HepG2 (cell line): ENCODE measurements around the gene TSHZ2. TPM values are rescaled to one million over a fixed set of nuclear protein-coding genes. Genes with fewer than 3 reads are reported as not detected.

Experiments
- ATAC-seq: fragments of 200-7000 bp; cut with Tn5 transposase; 3 replicates; pipeline ENCODE4 v1.9.1; 2020; ENCODE audit warnings: mild to moderate bottlenecking, moderate library complexity
- BruUV-seq: library from RNA; stranded (reverse); fragments of 400-500 nt; replicated peaks from 2 replicates; lab custom pipeline; 2021; lab: Mats Ljungman, UMichigan
- CTCF ChIA-PET: fragments of 300-600 bp; formaldehyde crosslinking; extraction: SDS; loops from one replicate; lab custom pipeline; 2021; ENCODE audit warnings: low total read pairs, inconsistent platforms, low intra/inter-chr PET ratio; lab: Yijun Ruan, JAX
- POLR2A ChIA-PET: fragments of 350-600 bp; sonication (Branson Sonifier 250); formaldehyde crosslinking; loops from one replicate; lab custom pipeline; 2020; ENCODE audit warnings: antibody characterized with exemption, inconsistent platforms; lab: Yijun Ruan, JAX
- DNase-seq: peaks from one replicate; pipeline ENCODE4 v3.0.0-alpha.2; 2015; ENCODE audit warnings: low spot score
- FAIRE-seq: peaks from 3 replicates; lab custom pipeline; 2011; peaks lifted over from hg19 to GRCh38; lab: Jason Lieb, UNC
- H2AFZ ChIP-seq: one replicate; pipeline ENCODE4 v1.6.1; 2011; ENCODE audit warnings: low read length, inconsistent platforms
- H3K27ac ChIP-seq: fragments of 300-600 bp; 3 replicates; pipeline ENCODE4 v1.8.0; 2011; ENCODE audit warnings: mixed run types, mild to moderate bottlenecking, mixed read lengths, low read length, inconsistent platforms; ENCODE audit not compliant: insufficient read depth; ENCODE audit errors: extremely low read length
- H3K27me3 ChIP-seq, 2 experiments: fragments of 200-600 bp in 1 of 2; 2 replicates in 1 of 2; 3 replicates in 1 of 2; pipeline versions ENCODE4 v1.6.0 to v1.8.0; 2011; ENCODE audit warnings: low read length in 2 of 2, mild to moderate bottlenecking in 2 of 2, moderate library complexity in 2 of 2, inconsistent platforms in 1 of 2; ENCODE audit not compliant: insufficient read depth in 2 of 2, control insufficient read depth in 1 of 2
- H3K36me3 ChIP-seq, 2 experiments: fragments of 200-600 bp in 1 of 2; replicated peaks in 1 of 2; 2 replicates in 1 of 2; 3 replicates in 1 of 2; pipeline versions ENCODE4 v1.5.1 to v1.8.0; 2011; ENCODE audit warnings: low read length in 2 of 2, inconsistent platforms in 1 of 2; ENCODE audit not compliant: insufficient read depth in 2 of 2, control insufficient read depth in 1 of 2
- H3K4me1 ChIP-seq: 2 replicates; pipeline ENCODE4 v1.5.1; 2012; ENCODE audit warnings: low read length, inconsistent platforms; ENCODE audit not compliant: insufficient read depth
- H3K4me2 ChIP-seq: 2 replicates; pipeline ENCODE4 v1.6.0; 2011; ENCODE audit warnings: low read depth, low read length, inconsistent platforms
- H3K4me3 ChIP-seq, 3 experiments: fragments of 200-600 bp in 1 of 3; sonication (generic), shearing (Covaris generic) in 1 of 3; replicated peaks in 1 of 3; 2 replicates each; pipeline ENCODE4 v1.5.1; 2011 to 2016; ENCODE audit warnings: low read length in 3 of 3, inconsistent platforms in 2 of 3, low read depth in 2 of 3, mild to moderate bottlenecking in 2 of 3, control low read depth in 1 of 3, mixed read lengths in 1 of 3; ENCODE audit not compliant: insufficient read depth in 1 of 3
- H3K79me2 ChIP-seq: one replicate; pipeline ENCODE4 v1.6.1; 2011; ENCODE audit warnings: low read length, inconsistent platforms; ENCODE audit not compliant: insufficient read depth
- H3K9ac ChIP-seq: 2 replicates; pipeline ENCODE4 v1.6.0; 2011; ENCODE audit warnings: mild to moderate bottlenecking, low read depth, low read length, inconsistent platforms; ENCODE audit not compliant: insufficient read depth
- H3K9me3 ChIP-seq: 2 replicates; pipeline ENCODE4 v1.5.1; 2012; ENCODE audit warnings: mild to moderate bottlenecking, low read length
- H4K20me1 ChIP-seq: 2 replicates; pipeline ENCODE4 v1.6.0; 2011; ENCODE audit warnings: inconsistent platforms, mild to moderate bottlenecking, low read length, moderate library complexity; ENCODE audit not compliant: insufficient read depth
- FIP1L1 ChIP-seq: fragments of 200-400 bp; formaldehyde crosslinking; IDR thresholded peaks from 2 replicates; pipeline ENCODE4 v1.6.1; 2018; ENCODE audit warnings: low read depth, mild to moderate bottlenecking, low read length, moderate library complexity, borderline replicate concordance; ENCODE audit not compliant: insufficient read depth
- HMGXB3 ChIP-seq: sonication (generic); formaldehyde crosslinking; IDR thresholded peaks from 2 replicates; pipeline ENCODE4 v1.4.0; 2020; ENCODE audit warnings: missing genetic modification reagents, borderline replicate concordance
- IKZF1 ChIP-seq: fragments of 450-650 bp; IDR thresholded peaks from 2 replicates; pipeline ENCODE4 v1.7.1; 2016
- LRRFIP1 ChIP-seq: sonication (generic); formaldehyde crosslinking; conservative IDR thresholded peaks from 2 replicates; pipeline ENCODE4 v1.4.0; 2020; ENCODE audit warnings: missing genetic modification reagents
- NAIF1 ChIP-seq: sonication (generic); formaldehyde crosslinking; IDR thresholded peaks from 2 replicates; pipeline ENCODE4 v1.5.0; 2020; ENCODE audit warnings: mild to moderate bottlenecking, missing genetic modification reagents, borderline replicate concordance
- PREB ChIP-seq: sonication (generic); formaldehyde crosslinking; IDR thresholded peaks from 2 replicates; pipeline ENCODE4 v1.4.0; 2020; ENCODE audit warnings: missing genetic modification reagents
- ZMYM2 ChIP-seq: sonication (generic); formaldehyde crosslinking; IDR thresholded peaks from 2 replicates; pipeline ENCODE4 v1.8.0; 2022; ENCODE audit warnings: mild to moderate bottlenecking, missing genetic modification reagents
- ZNF10 ChIP-seq: sonication (generic); formaldehyde crosslinking; IDR thresholded peaks from 2 replicates; pipeline ENCODE4 v1.4.0; 2020; ENCODE audit warnings: mild to moderate bottlenecking, low read depth, missing genetic modification reagents, borderline replicate concordance
- ZNF101 ChIP-seq: sonication (generic); formaldehyde crosslinking; IDR thresholded peaks from 2 replicates; pipeline ENCODE4 v1.4.0; 2020; ENCODE audit warnings: mild to moderate bottlenecking, low read depth, missing genetic modification reagents, borderline replicate concordance
- ZNF232 ChIP-seq: sonication (generic); formaldehyde crosslinking; IDR thresholded peaks from 2 replicates; pipeline ENCODE4 v1.4.0; 2020; ENCODE audit warnings: missing genetic modification reagents, borderline replicate concordance
- ZNF335 ChIP-seq: sonication (generic); formaldehyde crosslinking; IDR thresholded peaks from 2 replicates; pipeline ENCODE4 v1.4.0; 2020; ENCODE audit warnings: missing genetic modification reagents
- ZNF367 ChIP-seq: sonication (generic); formaldehyde crosslinking; IDR thresholded peaks from 2 replicates; pipeline ENCODE4 v1.4.0; 2020; ENCODE audit warnings: missing genetic modification reagents, borderline replicate concordance
- WGBS: methylation state at CpG from one replicate; pipeline ENCODE4 v1.1.6; 2017; ENCODE audit warnings: low lambda C conversion rate; 5-methylcytosine and 5-hydroxymethylcytosine counted together
- in situ Hi-C: cut with HindIII; loops from 2 replicates; pipeline ENCODE4 v1.10.0; 2017; ENCODE audit warnings: low pct_unique_long_range_greater_than_20kb; ENCODE audit not compliant: extremely low pct_ligation_motif_present
- intact Hi-C: fragments of 100-400 bp; cut with micrococcal nuclease; formaldehyde crosslinking; loops from one replicate; pipeline ENCODE4 v1.10.0; 2022; ENCODE audit not compliant: unreplicated experiment
- polyA plus RNA-seq, 8 experiments: library from polyadenylated mRNA; depleted of rRNA in 3 of 8; stranded (reverse) in 7 of 8; unstranded in 1 of 8; fragments of >200 nt; fragmentation: Illumina TruSeq in 4 of 8; extraction: Trizol in 4 of 8; gene quantifications; 2 replicates each; pipeline versions ENCODE4 v1.2.1 to v1.2.3, GENCODE V29; 2011 to 2016; ENCODE audit warnings: low read depth in 4 of 8, missing spikeins in 1 of 8, mixed read lengths in 1 of 8; ENCODE audit not compliant: insufficient read depth in 1 of 8
- total RNA-seq, 5 experiments: library from RNA; depleted of rRNA; stranded (reverse); fragments of >200 nt; fragmentation: Illumina TruSeq; extraction: Trizol; gene quantifications; 2 replicates each; pipeline ENCODE4 v1.2.3, GENCODE V29; 2016; ENCODE audit warnings: low read depth in 1 of 5

The TSHZ2 gene
- total and polyA plus RNA-seq, 2 of the 13 experiments (the other 11 are each of a cell fraction or from before 2014, with no cell fraction given), result 0.01 TPM; not detected in 1

GRCh38 chr20:53148771-53149147, 176.6 kb downstream of the TSHZ2 start:
- DNase-seq (no peak), FAIRE-seq (no peak), ATAC-seq (no peak)
- intact Hi-C loops (no loop called here), in situ Hi-C loops (no loop called here)
- POLR2A ChIA-PET, result no interaction called here
- H3K79me2 ChIP-seq, result no peaks in the 10 kb centered on the region
- TF ChIP-seq ZNF335 (CRISPR knock-in tag), result no peak
- TF ChIP-seq PREB (CRISPR knock-in tag), result no peak
- no peak for TF ChIP-seq ZNF232
- TF ChIP-seq ZNF10 (CRISPR knock-in tag), result no peak
- no peak for TF ChIP-seq ZNF367 (CRISPR knock-in tag)
- no peak for TF ChIP-seq ZNF101 (CRISPR knock-in tag)
- no peak for TF ChIP-seq FIP1L1
- TF ChIP-seq ZMYM2 (CRISPR knock-in tag), result no peak
- no peak for TF ChIP-seq IKZF1
- no peak for TF ChIP-seq HMGXB3
- no peak for TF ChIP-seq NAIF1 (CRISPR knock-in tag)
- TF ChIP-seq LRRFIP1, result no peak
- H3K4me1 ChIP-seq, result no peaks in the 10 kb centered on the region
- CTCF ChIA-PET, result no interaction called here
- H4K20me1 ChIP-seq, result no peaks in the 10 kb centered on the region
- H3K9me3 ChIP-seq, result no peaks in the 10 kb centered on the region
- WGBS, result 6% methylated on average over 3 of the region's 3 CpGs
- no TSS peak for BruUV-seq
- H3K4me2 ChIP-seq, result no peak overlapping the region
- H3K4me3 ChIP-seq, result no peak overlapping the region
- H3K36me3 ChIP-seq, result no peaks in the 10 kb centered on the region
- no peak overlapping the region for H3K9ac ChIP-seq
- H3K27me3 ChIP-seq, result no peaks in the 10 kb centered on the region
- no peak overlapping the region for H3K27ac ChIP-seq
- no peak overlapping the region for H2AFZ ChIP-seq
